Naive thymus-derived CD8-positive, alpha-beta T cell (primary cell): ENCODE results near the gene GOLGA6L7. TPM values are rescaled to one million over a fixed set of nuclear protein-coding genes. Genes with fewer than 3 reads are reported as not detected.
"Not testable (repeated sequence)": the region's sequence is repeated elsewhere in the genome, so short reads cannot be mapped to it uniquely, and the experiment has no call there.

Experiments used
- ATAC-seq, 2 donors: fragments of 150-1000 bp; cut with Tn5 transposase in 1 of 2; sonication (Bioruptor Pico), chemical (Tn5 transposase) in 1 of 2; 1 replicate in 1 of 2; 2 replicates in 1 of 2; pipeline ENCODE4 v1.10.0; 2021; ENCODE audit warnings: mild to moderate bottlenecking in 2 of 2, moderate library complexity in 2 of 2
- POLR2A ChIA-PET: fragments of 350-600 bp; sonication (Branson Sonifier 250); formaldehyde crosslinking; loops from one replicate; lab custom pipeline; 2021; ENCODE audit warnings: antibody characterized with exemption; lab: Charles Lee
- DNase-seq, 10 donors: peaks; one replicate each; pipeline versions ENCODE4 v3.0.0 to v3.0.0-alpha.2; 2020 to 2022
- H3K27ac Mint-ChIP-seq, 10 donors: one replicate each; pipeline ENCODE4 v1.8.0; 2020 to 2022; ENCODE audit warnings: mild to moderate bottlenecking in 10 of 10, mixed read lengths in 10 of 10, moderate library complexity in 4 of 10, inconsistent platforms in 1 of 10
- H3K27me3 Mint-ChIP-seq, 5 donors: one replicate each; pipeline ENCODE4 v1.8.0; 2021 to 2022; ENCODE audit warnings: mixed read lengths in 5 of 5
- H3K36me3 Mint-ChIP-seq, 3 donors: one replicate each; pipeline ENCODE4 v1.8.0; 2020 to 2022; ENCODE audit warnings: mixed read lengths in 3 of 3, mild to moderate bottlenecking in 2 of 3, inconsistent platforms in 1 of 3
- H3K4me1 Mint-ChIP-seq, 4 donors: one replicate each; pipeline ENCODE4 v1.8.0; 2021 to 2022; ENCODE audit warnings: mixed read lengths in 4 of 4
- H3K4me3 Mint-ChIP-seq, 10 donors: one replicate each; pipeline ENCODE4 v1.8.0; 2020 to 2022; ENCODE audit warnings: mild to moderate bottlenecking in 10 of 10, mixed read lengths in 10 of 10, moderate library complexity in 6 of 10, inconsistent platforms in 1 of 10
- H3K9me3 Mint-ChIP-seq, 9 donors: one replicate each; pipeline ENCODE4 v1.8.0; 2020 to 2022; ENCODE audit warnings: mixed read lengths in 9 of 9, mild to moderate bottlenecking in 3 of 9, inconsistent platforms in 1 of 9, moderate library complexity in 1 of 9
- polyA plus RNA-seq, 3 donors: library from polyadenylated mRNA; unstranded; fragments of 300-500 nt; fragmentation: Illumina TruSeq; gene quantifications; one replicate each; pipeline ENCODE4 v1.2.3, GENCODE V29; 2021
- total RNA-seq, 8 experiments: library from RNA in 2 of 8; stranded (reverse) in 2 of 8; gene quantifications; one replicate each; pipeline ENCODE4 v1.2.3 and lab custom pipeline; 2021 to 2026

The GOLGA6L7 gene
- total and polyA plus RNA-seq, 5 experiments from 2014 or later, result not detected

GRCh38 chr15:28889871-28890270 lies 41.4 kb upstream of the GOLGA6L7 start:
- H3K27me3 Mint-ChIP-seq, H3K36me3 Mint-ChIP-seq, H3K9me3 Mint-ChIP-seq, ATAC-seq, DNase-seq: not testable (repeated sequence)
- H3K4me1 Mint-ChIP-seq, result peaks cover 55 to 82% (median 77%) of the 10 kb centered on the region in 4 donors
- POLR2A ChIA-PET, result interaction anchor here (0.6 to 7.2 kb wide), 7 partner anchors 9 to 76 kb away, joined by 3 to 62 read pairs (median 5); no protein-coding TSS in a partner anchor
- peak overlapping the region; percentile 96 to 100 (median 99) for H3K27ac Mint-ChIP-seq
- peak overlapping the region; percentile 43 to 96 (median 92) for H3K4me3 Mint-ChIP-seq

GRCh38 chr15:28889346-28889745 lies 40.9 kb upstream of the GOLGA6L7 start:
- DNase-seq, result no peak
- Mint-ChIP-seq H3K36me3 (peaks cover 0 to 2% (median 0%) of the 10 kb centered on the region in 3 donors), H3K27ac (peak overlapping the region; percentile 96 to 100 (median 99)), H3K27me3 (no peaks in the 10 kb centered on the region), H3K9me3 (no peaks in the 10 kb centered on the region), H3K4me3 (peak overlapping the region; percentile 66 to 96 (median 93)), H3K4me1 (peaks cover 53 to 80% (median 77%) of the 10 kb centered on the region in 4 donors)
- POLR2A ChIA-PET, result interaction anchor here (0.6 to 7.2 kb wide), 6 partner anchors 10 to 77 kb away, joined by 3 to 62 read pairs (median 4); no protein-coding TSS in a partner anchor
- no peak for ATAC-seq

GRCh38 chr15:28888900-28889299 lies 40.5 kb upstream of the GOLGA6L7 start:
- H3K36me3 Mint-ChIP-seq, result peaks cover 0 to 2% (median 0%) of the 10 kb centered on the region in 3 donors
- peak overlapping the region; percentile 88 to 96 (median 93) for H3K4me3 Mint-ChIP-seq
- DNase-seq, result no peak
- ATAC-seq, result no peak
- peak overlapping the region; percentile 96 to 100 (median 99) for H3K27ac Mint-ChIP-seq
- POLR2A ChIA-PET, result interaction anchor here (1.4 to 7.2 kb wide), 4 partner anchors 10 to 115 kb away, joined by 3 to 62 read pairs (median 15); no protein-coding TSS in a partner anchor
- H3K27me3 Mint-ChIP-seq, result no peaks in the 10 kb centered on the region
- peaks cover 49 to 76% (median 73%) of the 10 kb centered on the region in 4 donors for H3K4me1 Mint-ChIP-seq
- H3K9me3 Mint-ChIP-seq, result no peaks in the 10 kb centered on the region

GRCh38 chr15:28888302-28888894 lies 40.0 kb upstream of the GOLGA6L7 start:
- Mint-ChIP-seq H3K27ac (peak overlapping the region; percentile 96 to 100 (median 99)), H3K4me1 (peaks cover 47 to 72% (median 68%) of the 10 kb centered on the region in 4 donors), H3K4me3 (peak overlapping the region; percentile 88 to 96 (median 93)), H3K36me3 (peaks cover 0 to 2% (median 0%) of the 10 kb centered on the region in 3 donors), H3K27me3 (no peaks in the 10 kb centered on the region), H3K9me3 (no peaks in the 10 kb centered on the region)
- DNase-seq (no peak), ATAC-seq (no peak)
- POLR2A ChIA-PET, result interaction anchor here (0.6 to 7.2 kb wide), 11 partner anchors 11 to 115 kb away, joined by 3 to 62 read pairs (median 4); no protein-coding TSS in a partner anchor

GRCh38 chr15:28887339-28888174 lies 39.1 kb upstream of the GOLGA6L7 start:
- Mint-ChIP-seq H3K36me3 (peaks cover 0 to 2% (median 0%) of the 10 kb centered on the region in 3 donors), H3K9me3 (no peaks in the 10 kb centered on the region), H3K27ac (peak overlapping the region; percentile 96 to 100 (median 99)), H3K4me3 (peak overlapping the region; percentile 88 to 96 (median 93)), H3K4me1 (peaks cover 42 to 64% (median 60%) of the 10 kb centered on the region in 4 donors), H3K27me3 (no peaks in the 10 kb centered on the region)
- DNase-seq (no peak), ATAC-seq (no peak)
- POLR2A ChIA-PET, result interaction anchor here (0.6 to 7.2 kb wide), 14 partner anchors 9 to 116 kb away, joined by 3 to 62 read pairs (median 4); no protein-coding TSS in a partner anchor

GRCh38 chr15:28886431-28887338 lies 38.2 kb upstream of the GOLGA6L7 start:
- DNase-seq (peak in 3 of 10 donors; percentile 21 to 36 (median 35)), ATAC-seq (peak; percentile 2 to 5)
- Mint-ChIP-seq H3K4me3 (peak overlapping the region; percentile 88 to 96 (median 93)), H3K9me3 (no peaks in the 10 kb centered on the region), H3K27ac (peak overlapping the region; percentile 96 to 100 (median 99)), H3K27me3 (no peaks in the 10 kb centered on the region), H3K4me1 (peaks cover 44 to 60% (median 54%) of the 10 kb centered on the region in 4 donors), H3K36me3 (peaks cover 0 to 2% (median 0%) of the 10 kb centered on the region in 3 donors)
- POLR2A ChIA-PET, result interaction anchor here (0.9 to 7.2 kb wide), 14 partner anchors 8 to 111 kb away, joined by 3 to 62 read pairs (median 4); no protein-coding TSS in a partner anchor

- POLR2A ChIA-PET, result interaction anchor here (0.8 to 7.2 kb wide), 15 partner anchors 9 to 384 kb away, joined by 3 to 62 read pairs (median 4); no protein-coding TSS in a partner anchor
- H3K27ac Mint-ChIP-seq, result peak within 1 kb of the TSS; percentile 96 to 100 (median 99)
- peak; percentile 37 to 75 (median 58) for DNase-seq
- no peaks in the 10 kb centered on the region for H3K9me3 Mint-ChIP-seq
- no peaks in the 10 kb centered on the region for H3K27me3 Mint-ChIP-seq
- peak within 1 kb of the TSS; percentile 88 to 96 (median 93) for H3K4me3 Mint-ChIP-seq
- H3K4me1 Mint-ChIP-seq, result peaks cover 38 to 52% (median 48%) of the 10 kb centered on the region in 4 donors
- peaks cover 0 to 2% (median 0%) of the 10 kb centered on the region in 3 donors for H3K36me3 Mint-ChIP-seq
- ATAC-seq, result peak; percentile 50 to 64
Measured at GRCh38 chr15:28885630-28886430, 37.4 kb upstream of the GOLGA6L7 start, which contains the start of gene APBA2. Gene APBA2 (plus strand): TSS chr15:28885974. CDS start chr15:29053885, 167,911 bp downstream.

- Mint-ChIP-seq H3K4me1 (peaks cover 32 to 45% (median 41%) of the 10 kb centered on the region in 4 donors), H3K4me3 (peak overlapping the region; percentile 68 to 92 (median 79)), H3K36me3 (peaks cover 0 to 2% (median 0%) of the 10 kb centered on the region in 3 donors), H3K9me3 (no peaks in the 10 kb centered on the region), H3K27ac (peak overlapping the region; percentile 41 to 90 (median 81)), H3K27me3 (no peaks in the 10 kb centered on the region)
- DNase-seq (peak in 1 of 10 donors; percentile 25), ATAC-seq (no peak)
- POLR2A ChIA-PET, result interaction anchor here (0.8 to 7.2 kb wide), 14 partner anchors 9 to 385 kb away, joined by 3 to 62 read pairs (median 5); no protein-coding TSS in a partner anchor
Measured at GRCh38 chr15:28885128-28885629, 36.7 kb upstream of the GOLGA6L7 start.

GRCh38 chr15:28884151-28884940 lies 35.9 kb upstream of the GOLGA6L7 start:
- DNase-seq, result no peak
- POLR2A ChIA-PET, result interaction anchor here (1.2 to 7.2 kb wide), 6 partner anchors 10 to 205 kb away, joined by 3 to 62 read pairs (median 8); no protein-coding TSS in a partner anchor

GRCh38 chr15:28881600-28881999 lies 33.2 kb upstream of the GOLGA6L7 start:
- no peak overlapping the region for H3K4me3 Mint-ChIP-seq

More at GRCh38 chr15:28884151-28884940, 35.9 kb upstream of the GOLGA6L7 start:
- H3K4me3 Mint-ChIP-seq, result peak overlapping the region; percentile 16 to 92 (median 79)
- H3K27me3 Mint-ChIP-seq, result no peaks in the 10 kb centered on the region
- H3K4me1 Mint-ChIP-seq, result peaks cover 28 to 37% (median 33%) of the 10 kb centered on the region in 4 donors
- ATAC-seq, result no peak
- peak overlapping the region in 9 of 10 donors; percentile 28 to 90 (median 67) for H3K27ac Mint-ChIP-seq
- H3K9me3 Mint-ChIP-seq, result no peaks in the 10 kb centered on the region
- H3K36me3 Mint-ChIP-seq, result no peaks in the 10 kb centered on the region

More at GRCh38 chr15:28881600-28881999, 33.2 kb upstream of the GOLGA6L7 start:
- Mint-ChIP-seq H3K4me1 (peaks cover 6 to 30% (median 20%) of the 10 kb centered on the region in 4 donors), H3K27ac (no peak overlapping the region), H3K27me3 (peaks cover 0 to 1% (median 0%) of the 10 kb centered on the region in 5 donors), H3K9me3 (no peaks in the 10 kb centered on the region), H3K36me3 (no peaks in the 10 kb centered on the region)
- DNase-seq, result no peak
- no peak for ATAC-seq
- POLR2A ChIA-PET, result interaction anchor here (0.7 kb wide), 1 partner anchor 8 kb away, joined by 4 read pairs; no protein-coding TSS in a partner anchor
